Kidney (tissue), 14 donors: ENCODE measurements around the gene CACNA1H. TPM values are rescaled to one million over a fixed set of nuclear protein-coding genes. Genes with fewer than 3 reads are reported as not detected.

Experiments used
- DNase-seq, 5 donors: peaks; one replicate each; pipeline ENCODE4 v3.0.0-alpha.2; 2013 to 2020
- FAIRE-seq: peaks from 2 replicates; lab custom pipeline; 2012; peaks lifted over from hg19 to GRCh38; lab: Jason Lieb, UNC
- H3K27ac ChIP-seq, 2 donors: one replicate each; pipeline ENCODE4 v1.7.0; 2013; ENCODE audit warnings: low read depth in 2 of 2, low read length in 2 of 2, inconsistent platforms in 1 of 2
- H3K27me3 ChIP-seq: one replicate; pipeline ENCODE4 v1.7.1; 2013; ENCODE audit warnings: low read length, inconsistent platforms; ENCODE audit not compliant: control insufficient read depth, insufficient read depth
- H3K36me3 ChIP-seq, 3 donors: one replicate each; pipeline versions ENCODE4 v1.7.0 to v1.7.1; 2013; ENCODE audit warnings: low read length in 3 of 3, control low read depth in 1 of 3, inconsistent platforms in 1 of 3; ENCODE audit not compliant: insufficient read depth in 3 of 3, control insufficient read depth in 2 of 3
- H3K4me1 ChIP-seq, 3 donors: one replicate each; pipeline versions ENCODE4 v1.7.0 to v1.7.1; 2013; ENCODE audit warnings: low read length in 3 of 3, inconsistent platforms in 1 of 3, low read depth in 1 of 3; ENCODE audit not compliant: control insufficient read depth in 2 of 3, insufficient read depth in 2 of 3
- H3K4me3 ChIP-seq, 3 donors: one replicate each; pipeline versions ENCODE4 v1.7.0 to v1.8.1; 2013; ENCODE audit warnings: low read length in 3 of 3, control low read depth in 1 of 3, inconsistent platforms in 1 of 3
- H3K9ac ChIP-seq, 3 donors: one replicate each; pipeline versions ENCODE4 v1.7.0 to v1.7.1; 2013; ENCODE audit warnings: low read length in 3 of 3, control low read depth in 1 of 3, inconsistent platforms in 1 of 3
- H3K9me3 ChIP-seq, 3 donors: one replicate each; pipeline versions ENCODE4 v1.7.0 to v1.7.1; 2013; ENCODE audit warnings: low read length in 3 of 3, control low read depth in 1 of 3, inconsistent platforms in 1 of 3; ENCODE audit not compliant: control insufficient read depth in 2 of 3, insufficient read depth in 1 of 3
- CTCF ChIP-seq: IDR thresholded peaks from 3 replicates; pipeline ENCODE4 v1.5.1; 2012; ENCODE audit warnings: mild to moderate bottlenecking, moderate library complexity, borderline replicate concordance; ENCODE audit not compliant: insufficient read depth; ENCODE audit errors: extremely low read depth
- intact Hi-C: fragments of 100-400 bp; cut with DNase I; formaldehyde crosslinking; loops from one replicate; pipeline ENCODE4 v1.11.1; 2022
- polyA plus RNA-seq: library from polyadenylated mRNA; stranded (reverse); fragments of 350-450 nt; fragmentation: Illumina TruSeq; extraction: RNeasy Lipid Tissue Mini Kit (QIAGEN cat#74804); gene quantifications from one replicate; pipeline ENCODE4 v1.2.3, GENCODE V29; 2014; ENCODE audit warnings: low read depth, low replicate concordance; ENCODE audit not compliant: insufficient read depth
- total RNA-seq: library from RNA; stranded (reverse); fragmentation: NEBNext Ultra II Directional; extraction: Animal tissue kit (Norgen Biotek cat#: 25700); gene quantifications from one replicate; pipeline ENCODE4 v1.2.1, GENCODE V29; 2021
- donor health status: control.
- donor health status: control.
- donor health status: control.
- donor health status: control.
- donor health status: control.
- donor health status: DM: yes; HTN: yes; CAD: no.
- donor health status: Normal renal cell carcinoma (clear cell type).

Gene CACNA1H
- total and polyA plus RNA-seq, 2 donors from 2014 or later: 6.4 to 20.6 TPM

DNA sequence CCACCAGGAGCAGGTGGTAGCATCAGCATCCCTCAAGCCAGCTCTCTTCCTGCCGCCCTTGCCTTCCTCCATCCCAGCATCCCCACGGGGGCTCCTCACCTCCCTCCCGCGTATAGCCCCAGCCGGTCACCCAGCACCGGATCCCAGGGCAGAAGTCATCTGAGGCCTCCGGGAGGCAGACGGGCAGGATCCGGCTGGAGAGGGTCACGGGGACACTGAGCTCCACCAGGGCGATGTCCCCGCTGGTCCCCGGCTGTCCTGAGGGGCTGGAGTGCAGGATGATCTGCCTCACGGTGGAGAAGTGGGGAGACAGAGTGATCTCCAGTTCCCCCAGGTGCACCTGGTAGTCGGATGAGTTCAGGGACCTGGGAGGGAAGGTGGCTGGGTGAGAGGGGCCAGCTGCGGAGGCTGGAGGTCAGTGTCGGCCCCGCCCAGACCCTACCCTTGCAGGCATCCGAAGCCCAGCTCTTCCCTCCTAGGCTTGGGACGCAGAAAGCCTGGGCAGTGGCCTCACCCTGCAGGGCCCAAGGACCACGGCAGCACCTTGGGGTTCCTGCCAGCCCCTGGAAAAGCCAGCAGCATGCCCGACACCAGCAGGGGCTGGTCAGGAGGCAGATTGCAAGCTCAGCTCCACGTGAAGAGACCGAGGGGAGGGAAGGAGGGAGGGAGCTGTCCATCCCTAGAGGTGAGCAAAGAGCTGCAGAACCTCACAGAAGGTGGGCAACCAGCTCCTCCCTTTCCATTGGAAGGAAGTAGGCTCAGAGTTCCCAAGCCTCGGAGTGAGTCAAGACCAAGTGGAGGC is 69.8 kb downstream of the CACNA1H start:
- Histone ChIP-seq H3K27me3 (no peaks in the 10 kb centered on the region), H3K4me1 (no peaks in the 10 kb centered on the region), H3K4me3 (no peak overlapping the region), H3K9ac (no peak overlapping the region), H3K27ac (no peak overlapping the region), H3K36me3 (no peaks in the 10 kb centered on the region), H3K9me3 (no peaks in the 10 kb centered on the region)
- FAIRE-seq: no peak
- intact Hi-C loops: no loop called here
- no peak for DNase-seq
- no peak for TF ChIP-seq CTCF

GRCh38 chr16:1223355-1224214 is 70.7 kb downstream of the CACNA1H start:
- FAIRE-seq (no peak), DNase-seq (no peak)
- H3K9ac ChIP-seq: no peak overlapping the region
- no peaks in the 10 kb centered on the region for H3K27me3 ChIP-seq
- no peak overlapping the region for H3K4me3 ChIP-seq
- intact Hi-C loops: no loop called here
- H3K27ac ChIP-seq: no peak overlapping the region
- no peaks in the 10 kb centered on the region for H3K4me1 ChIP-seq
- no peaks in the 10 kb centered on the region for H3K9me3 ChIP-seq
- TF ChIP-seq CTCF: no peak
- no peaks in the 10 kb centered on the region for H3K36me3 ChIP-seq

- no peaks in the 10 kb centered on the region for H3K4me1 ChIP-seq
- intact Hi-C loops: no loop called here
- H3K9ac ChIP-seq: no peak overlapping the region
- no peaks in the 10 kb centered on the region for H3K27me3 ChIP-seq
- H3K36me3 ChIP-seq: no peaks in the 10 kb centered on the region
- DNase-seq: no peak
- H3K9me3 ChIP-seq: no peaks in the 10 kb centered on the region
- no peak overlapping the region for H3K4me3 ChIP-seq
- no peak for FAIRE-seq
- H3K27ac ChIP-seq: no peak overlapping the region
- no peak for TF ChIP-seq CTCF
Measured at GRCh38 chr16:1224558-1224957, 71.7 kb downstream of the CACNA1H start.
